ENCODE measurements around the gene DNM3.

The DNM3 gene

DNA sequence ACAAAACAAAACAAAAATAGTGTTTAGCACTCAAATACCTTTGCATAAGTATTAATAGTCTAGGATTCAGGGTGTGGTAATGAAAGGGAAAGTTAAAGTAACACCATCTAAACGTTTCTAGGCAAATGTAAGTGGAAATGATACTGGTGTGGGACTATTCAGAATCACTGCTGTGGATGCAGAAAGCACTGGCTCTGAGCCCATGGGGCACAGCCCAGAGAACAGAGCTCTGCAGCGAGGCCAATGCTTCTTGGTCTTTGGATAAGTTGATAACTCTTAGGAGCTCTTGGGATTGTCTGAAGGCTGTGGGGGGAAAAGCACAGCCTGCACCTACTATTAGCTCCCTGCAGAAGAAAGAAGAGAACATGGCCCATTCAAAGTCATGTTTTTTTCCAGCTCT lies 21.4 kb upstream of the DNM3 start:
- DNase-seq, result no peak

DNA sequence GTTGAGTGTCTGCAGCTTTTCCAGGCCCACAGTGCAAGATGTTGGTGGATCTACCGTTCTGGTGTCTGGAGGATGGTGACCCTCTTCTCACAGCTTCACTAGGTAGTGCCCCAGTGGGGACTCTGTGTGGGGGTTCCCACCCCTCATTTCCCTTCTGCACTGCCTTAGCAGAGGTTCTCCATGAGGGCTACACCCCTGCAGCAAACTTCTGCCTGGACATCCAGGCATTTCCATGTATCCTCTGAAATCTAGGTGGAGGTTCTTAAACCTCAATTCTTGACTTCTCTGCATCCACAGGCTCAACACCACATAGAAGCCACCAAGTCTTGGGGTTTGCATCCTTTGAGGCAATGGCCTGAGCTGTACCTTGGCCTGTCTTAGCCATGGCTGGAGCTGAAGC lies 14.3 kb upstream of the DNM3 start:
- DNase-seq, result no peak

DNA sequence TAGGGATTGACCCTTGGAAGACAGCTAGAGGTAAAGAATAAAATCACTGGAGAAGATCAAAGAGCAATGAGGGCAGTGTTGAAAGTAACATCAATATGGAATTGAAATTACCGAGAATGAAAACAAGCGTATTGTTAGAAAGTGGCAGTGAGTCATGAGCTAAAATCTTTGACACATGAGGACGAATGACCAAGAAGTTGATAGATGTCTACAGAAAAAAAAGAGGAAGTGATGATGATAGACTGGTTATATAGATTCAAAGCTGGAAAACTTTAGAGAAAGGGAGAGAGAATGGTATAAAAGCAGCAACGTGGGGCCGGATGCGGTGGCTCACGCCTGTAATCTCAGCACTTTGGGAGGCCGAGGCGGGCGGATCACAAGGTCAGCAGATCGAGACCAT lies 12.5 kb upstream of the DNM3 start:
- no peak for DNase-seq

DNA sequence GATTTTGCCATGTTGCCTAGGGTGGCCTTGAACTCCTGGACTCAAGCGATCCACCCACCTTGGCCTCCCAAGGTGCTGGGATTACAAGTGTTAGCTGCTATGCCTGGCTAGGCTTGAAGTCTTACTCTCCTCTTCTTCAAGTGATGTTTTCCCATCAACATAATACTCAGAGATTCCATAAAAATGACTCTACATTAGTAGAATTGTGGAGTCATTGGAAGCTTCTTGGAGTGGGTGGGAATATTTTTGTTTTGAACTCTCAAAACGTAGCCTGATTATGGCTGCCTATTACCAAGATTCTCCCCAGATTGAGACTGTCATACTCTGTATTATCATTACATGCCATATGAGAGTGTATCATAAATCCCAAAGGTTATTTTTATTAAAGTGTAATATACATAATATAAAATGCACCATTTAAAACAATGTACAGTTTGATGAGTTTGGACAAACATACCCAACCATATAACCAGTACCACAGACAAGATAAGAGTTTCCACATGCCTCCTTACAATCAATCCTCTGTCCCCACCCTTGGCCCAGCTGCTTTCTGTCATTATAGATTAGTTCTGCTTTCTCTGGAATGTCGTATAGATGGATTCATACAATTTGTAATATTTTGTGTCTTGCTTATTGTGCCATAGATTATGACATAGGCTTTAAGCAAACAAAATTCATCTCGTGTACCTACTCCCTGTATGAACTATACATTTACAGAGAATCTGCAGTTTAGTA lies 8.0 kb upstream of the DNM3 start:
- DNase-seq, result no peak

DNA sequence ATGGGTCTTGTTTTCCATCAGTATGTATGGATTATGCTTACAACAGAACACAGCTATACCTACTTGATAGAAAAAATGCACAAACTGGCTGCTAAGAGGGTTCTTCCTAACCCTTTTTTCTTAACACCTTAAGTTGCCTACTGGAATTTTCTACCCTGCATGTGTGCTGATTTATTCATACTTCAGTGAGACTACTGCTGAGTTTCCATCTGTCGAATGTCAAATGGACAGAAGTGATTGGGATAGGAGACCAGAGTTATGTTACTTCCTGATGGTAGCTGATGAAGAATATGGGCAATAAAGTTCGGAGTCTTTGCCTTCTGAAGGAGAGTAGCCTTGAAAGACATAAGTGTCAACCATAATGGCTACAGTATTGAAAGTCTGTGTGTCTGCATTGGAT lies 6.5 kb upstream of the DNM3 start:
- DNase-seq, result no peak

DNA sequence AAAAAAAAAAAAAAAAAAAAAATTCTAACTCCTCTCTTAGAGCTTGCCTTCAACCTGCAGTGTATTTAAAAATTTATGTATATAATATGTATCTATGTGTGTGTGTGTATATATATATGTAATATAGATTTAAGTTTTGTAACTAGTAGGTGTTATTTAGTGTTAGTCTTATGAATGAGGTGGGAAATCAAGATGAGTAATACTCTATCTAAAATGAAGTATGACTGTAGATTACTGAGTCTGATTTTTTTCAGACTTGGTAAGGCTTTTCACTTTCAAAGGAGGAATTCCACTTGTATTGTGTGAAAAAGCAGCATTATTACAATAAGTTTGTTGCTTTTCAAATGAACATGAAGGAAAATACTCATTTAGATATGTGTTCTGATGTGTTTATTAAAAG lies 5.4 kb upstream of the DNM3 start:
- no peak for DNase-seq

DNA sequence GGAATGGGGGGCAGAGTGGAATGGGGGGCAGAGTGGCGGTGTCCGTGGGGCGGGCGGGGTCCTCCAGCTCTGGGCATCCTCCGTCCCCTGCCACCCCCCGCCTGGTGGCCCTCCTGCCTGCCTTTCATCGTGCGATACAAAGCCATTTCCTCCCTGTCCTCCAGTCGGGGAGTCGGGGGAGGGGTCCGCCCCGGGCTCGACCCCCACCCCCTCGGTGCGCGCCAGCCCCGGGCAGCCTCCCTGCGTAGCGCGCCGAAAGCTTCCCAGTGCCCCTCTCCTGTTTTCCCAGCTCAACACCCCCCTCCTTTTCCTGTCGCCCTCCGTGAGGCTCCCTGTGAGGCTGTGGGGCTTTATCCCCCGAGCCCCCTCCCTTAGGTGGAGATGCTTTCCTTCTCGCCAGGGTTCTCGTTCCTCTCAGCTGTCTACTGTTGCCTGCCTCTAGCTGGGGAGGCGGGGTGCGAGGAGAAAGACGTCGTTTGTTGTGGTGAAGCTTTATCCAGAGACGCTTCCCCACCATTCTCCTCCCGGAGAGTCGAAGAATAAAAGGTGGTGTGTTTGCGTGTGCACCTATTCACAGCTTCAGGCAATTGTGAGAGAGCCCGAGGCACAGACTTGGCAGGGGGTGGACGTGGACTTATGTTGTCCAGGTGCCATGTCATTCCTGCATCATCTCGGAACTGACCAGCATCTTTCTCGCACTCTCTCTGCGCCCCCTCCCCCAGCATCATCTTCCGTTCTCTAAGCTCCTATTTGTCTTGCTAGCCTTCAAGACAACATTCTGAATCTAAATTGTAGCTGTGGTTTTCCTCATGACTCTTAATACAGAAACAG lies 848 bp downstream of the DNM3 start:
- no peak for DNase-seq

DNA sequence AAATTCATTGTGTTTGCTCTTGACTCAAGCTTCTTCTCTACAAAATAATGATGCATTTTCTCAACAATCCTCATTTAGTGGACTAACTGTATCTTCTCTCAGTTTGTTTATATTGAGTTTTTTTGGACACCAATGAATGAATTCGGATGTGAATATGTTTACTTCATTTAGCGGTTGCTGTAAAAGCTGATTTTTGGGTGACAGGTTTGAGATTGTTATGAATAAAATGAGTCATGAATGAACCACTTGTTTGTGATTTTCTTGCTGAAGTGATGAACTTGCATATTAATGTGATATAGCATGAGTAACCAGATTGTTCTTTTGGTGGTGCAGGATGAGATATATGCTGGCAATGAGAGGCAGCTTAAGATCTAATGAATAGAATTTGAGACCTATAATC lies 3.1 kb downstream of the DNM3 start:
- no peak for DNase-seq

DNA sequence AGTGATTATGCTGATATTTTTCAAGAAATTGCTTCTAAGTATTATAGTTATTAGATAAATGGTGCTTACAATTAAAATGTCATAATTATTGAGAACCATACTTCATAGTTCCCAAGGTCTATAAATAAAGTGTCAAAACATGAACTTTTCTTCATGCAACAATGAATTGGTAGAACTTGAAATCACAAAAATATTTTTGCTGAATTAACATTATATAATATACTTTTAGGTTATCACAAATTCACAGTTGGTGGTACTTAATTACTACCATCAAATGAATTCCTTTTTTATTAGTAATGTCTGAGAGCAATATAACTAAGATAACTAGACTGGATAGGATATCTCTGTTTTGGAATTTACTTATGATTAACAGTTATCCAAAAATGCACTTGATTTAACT lies 4.7 kb downstream of the DNM3 start:
- no peak for DNase-seq

DNA sequence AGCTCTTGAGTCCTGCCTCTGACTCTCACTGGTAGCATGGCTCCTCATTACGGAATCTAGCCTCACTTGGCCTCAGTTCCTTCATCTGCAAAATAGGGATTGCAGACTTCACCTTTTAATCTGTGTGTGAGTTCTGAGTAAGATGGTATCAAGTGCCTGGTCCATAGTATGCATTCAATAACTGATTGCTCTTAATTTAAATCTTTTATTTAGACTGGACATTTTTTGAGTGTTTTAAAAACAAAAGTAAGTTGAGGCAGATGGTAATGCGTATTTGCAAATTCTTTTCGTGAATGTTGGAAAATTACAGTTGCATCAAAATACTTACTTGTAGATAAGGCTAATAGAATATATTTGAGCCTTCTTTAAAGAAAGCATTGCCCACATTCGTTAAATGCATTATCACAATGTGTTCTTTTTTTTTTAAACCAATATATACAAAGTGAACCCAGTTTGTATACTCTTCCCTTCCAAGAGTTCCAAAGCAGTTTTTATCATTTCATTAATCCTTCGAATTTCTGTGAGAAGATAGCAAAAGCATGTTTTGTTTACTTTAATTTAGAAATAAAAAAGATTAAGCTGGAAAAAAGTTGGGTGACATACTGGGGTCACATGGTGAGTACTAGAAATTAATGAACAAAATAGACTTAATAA lies 8.1 kb downstream of the DNM3 start:
- no peak for DNase-seq

DNA sequence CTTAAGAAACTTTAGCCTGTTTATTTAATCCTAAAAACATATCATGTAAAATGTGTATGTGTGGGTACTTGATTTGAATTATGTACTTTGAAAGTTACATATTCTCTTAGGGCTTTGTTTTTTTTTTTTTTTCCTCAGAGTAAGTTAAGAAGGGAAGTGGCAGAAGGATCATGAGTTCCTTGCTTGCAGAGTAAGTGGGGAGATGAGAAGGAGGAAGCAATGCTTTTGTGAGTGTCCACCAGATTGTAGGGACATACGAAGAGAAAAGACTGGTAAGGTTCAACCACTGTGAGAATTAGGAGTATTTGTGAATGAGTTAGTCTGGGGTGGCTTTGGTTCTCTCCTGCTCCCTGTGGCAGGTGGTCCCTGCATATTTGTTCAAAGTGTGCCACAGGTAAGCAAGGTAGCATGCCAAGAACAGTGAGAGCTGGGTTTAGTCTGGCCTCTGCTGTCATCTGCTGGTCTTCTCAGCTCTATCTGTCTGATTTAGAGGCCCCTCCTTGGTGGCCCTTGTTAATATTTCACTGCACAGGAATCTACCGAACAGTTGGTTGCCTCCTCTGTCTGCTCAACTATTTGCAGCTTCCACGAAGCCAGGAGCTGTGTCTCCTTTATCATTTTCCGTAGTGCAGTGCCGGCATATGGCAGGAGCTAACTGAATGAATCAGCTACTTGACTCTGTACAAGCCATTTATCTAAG lies 9.5 kb downstream of the DNM3 start:
- no peak for DNase-seq

DNA sequence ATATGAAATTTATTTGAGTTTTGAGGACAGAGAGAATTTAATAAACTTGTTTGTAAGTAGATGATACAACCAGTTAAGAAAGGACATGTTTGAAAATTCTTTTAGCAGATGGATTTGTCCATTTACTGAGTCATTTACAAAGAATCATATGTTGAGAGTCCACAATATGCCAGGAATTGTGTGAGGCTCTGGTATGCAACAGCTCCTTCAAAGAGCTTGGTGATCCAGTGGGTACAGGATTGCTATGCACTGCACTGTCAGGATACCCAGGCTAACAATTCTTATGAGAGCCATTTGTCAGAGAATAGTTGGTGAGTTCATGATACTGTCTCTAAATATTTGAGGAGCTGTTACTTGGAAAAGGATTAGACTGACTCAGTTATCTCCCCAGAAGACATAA lies 11.0 kb downstream of the DNM3 start:
- no peak for DNase-seq

DNA sequence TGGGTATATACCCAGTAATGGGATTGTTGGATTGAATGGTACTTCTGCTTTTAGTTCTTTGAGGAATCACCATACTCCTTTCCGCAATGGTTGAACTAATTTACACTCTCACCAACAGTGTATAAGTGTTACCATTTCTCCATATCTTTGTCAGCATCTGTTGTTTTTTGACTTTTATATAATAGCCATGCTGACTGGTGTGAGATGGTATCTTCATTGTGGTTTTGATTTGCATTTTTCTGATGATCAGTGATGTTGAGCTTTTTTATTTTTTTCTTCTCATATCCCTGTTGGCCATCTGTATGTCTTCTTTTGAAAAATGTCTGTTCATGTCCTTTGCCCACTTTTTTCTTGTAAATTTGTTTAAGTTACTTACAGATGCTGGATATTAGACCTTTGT lies 14.1 kb downstream of the DNM3 start:
- DNase-seq, result no peak

DNA sequence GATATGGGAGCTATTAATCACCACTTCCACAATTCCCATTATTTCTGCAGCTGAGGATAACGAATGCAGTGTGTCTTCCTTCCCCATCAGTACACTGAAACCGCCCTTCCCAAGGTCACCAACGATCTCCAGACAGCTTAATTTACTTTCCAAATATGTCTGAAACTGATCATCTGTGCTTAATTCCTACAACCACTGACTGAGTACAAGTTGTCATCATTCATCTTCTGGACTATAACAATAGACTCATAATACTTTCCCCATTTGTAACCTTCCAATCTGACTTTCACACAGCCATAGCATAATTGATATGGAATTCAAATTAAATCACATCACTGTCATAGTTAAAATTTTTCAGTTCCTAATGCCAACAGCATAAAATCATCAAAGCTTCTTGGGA lies 17.4 kb downstream of the DNM3 start:
- no peak for DNase-seq

DNA sequence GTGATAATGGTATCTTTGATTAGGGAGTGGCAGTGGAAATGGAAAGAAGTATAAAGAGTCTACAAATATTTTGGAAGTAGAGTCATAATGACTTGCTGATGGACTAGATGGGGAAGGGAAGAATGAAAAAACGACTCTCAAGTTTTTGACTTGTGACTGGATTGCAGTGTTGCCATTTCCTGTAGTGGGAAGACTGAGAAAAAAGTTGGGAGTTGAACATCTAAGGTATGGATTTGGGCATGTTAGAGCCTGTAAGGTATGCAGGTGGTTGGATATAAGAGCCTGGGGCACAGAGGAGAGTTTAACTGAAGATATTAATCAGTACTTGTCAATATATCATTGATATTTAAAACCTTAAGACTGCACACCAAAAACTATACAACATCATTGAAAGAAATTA lies 19.4 kb downstream of the DNM3 start:
- DNase-seq, result no peak

DNA sequence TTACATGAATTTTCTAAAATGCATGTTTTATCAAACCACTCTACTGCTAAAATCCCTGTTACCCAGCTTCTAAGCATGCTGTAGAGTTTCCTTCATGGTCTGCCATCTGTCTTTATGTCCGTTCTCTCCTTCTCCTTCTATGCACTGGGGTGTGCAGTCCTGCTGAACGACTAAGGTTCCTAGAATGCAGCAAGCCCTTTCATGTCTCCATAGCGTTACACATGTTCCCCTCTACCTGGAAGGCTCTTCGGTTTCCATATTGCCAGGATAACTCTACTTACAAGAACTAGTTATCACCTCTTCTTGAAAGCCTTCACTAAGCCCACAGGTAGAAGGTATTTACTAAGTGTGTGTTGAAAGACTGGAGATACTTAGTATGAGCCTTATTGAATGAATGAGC lies 22.2 kb downstream of the DNM3 start:
- DNase-seq, result no peak

DNA sequence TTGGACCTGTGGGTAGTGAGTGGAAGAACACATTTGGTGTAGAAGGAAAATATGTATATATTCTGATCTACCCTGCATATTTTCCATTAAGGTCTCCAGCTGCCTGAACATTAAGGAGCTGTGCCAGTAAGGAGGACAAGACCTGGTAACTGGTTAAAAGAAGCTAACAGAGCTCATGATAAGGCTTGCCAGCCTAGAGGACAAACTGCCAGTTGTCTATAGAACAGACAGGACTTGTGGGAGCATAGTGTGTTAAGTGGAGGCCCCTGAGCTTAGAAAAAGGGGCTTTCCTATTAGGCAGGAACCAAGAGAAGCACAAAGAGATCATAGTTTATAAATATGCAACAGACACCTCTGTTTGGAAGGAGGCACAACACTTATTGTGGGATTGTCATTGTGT lies 23.0 kb downstream of the DNM3 start:
- DNase-seq, result no peak

DNA sequence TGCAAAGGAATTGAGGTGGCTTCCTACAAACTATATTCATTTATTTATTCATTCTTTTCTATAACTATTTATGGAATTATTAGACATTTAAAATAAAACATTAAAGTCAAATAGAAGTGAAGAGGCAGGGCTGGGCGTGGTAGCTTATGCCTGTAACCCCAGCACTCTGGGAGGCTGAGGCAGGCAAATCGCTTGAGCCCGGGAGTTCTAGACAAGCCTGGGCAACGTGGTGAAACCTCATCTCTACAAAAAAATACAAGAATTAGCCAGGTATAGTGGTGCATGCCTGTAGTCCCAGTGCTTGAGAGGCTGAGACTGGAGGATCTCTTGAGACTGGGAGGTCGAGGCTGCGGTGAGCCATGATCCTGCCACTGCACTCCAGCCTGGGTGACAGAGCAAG lies 23.8 kb downstream of the DNM3 start:
- DNase-seq, result no peak

DNA sequence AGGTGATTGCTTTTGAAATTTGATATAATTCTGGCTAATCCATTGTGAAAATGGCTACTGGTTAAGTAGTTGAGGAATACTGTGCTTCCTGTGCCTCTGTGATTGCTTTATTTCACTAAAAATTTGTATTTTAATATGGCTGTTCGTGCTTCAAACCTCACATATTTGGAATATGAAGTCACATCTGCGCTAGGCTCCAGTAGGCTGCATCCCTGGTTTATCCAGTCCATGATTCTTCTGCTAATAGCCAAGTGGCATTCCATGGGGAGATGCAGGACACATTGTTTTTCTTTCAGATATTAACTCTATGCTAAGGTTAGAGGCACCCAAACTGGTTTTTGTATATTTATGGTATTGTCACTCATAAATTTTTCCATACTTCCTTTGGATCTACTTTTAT lies 25.9 kb downstream of the DNM3 start:
- DNase-seq, result no peak

DNA sequence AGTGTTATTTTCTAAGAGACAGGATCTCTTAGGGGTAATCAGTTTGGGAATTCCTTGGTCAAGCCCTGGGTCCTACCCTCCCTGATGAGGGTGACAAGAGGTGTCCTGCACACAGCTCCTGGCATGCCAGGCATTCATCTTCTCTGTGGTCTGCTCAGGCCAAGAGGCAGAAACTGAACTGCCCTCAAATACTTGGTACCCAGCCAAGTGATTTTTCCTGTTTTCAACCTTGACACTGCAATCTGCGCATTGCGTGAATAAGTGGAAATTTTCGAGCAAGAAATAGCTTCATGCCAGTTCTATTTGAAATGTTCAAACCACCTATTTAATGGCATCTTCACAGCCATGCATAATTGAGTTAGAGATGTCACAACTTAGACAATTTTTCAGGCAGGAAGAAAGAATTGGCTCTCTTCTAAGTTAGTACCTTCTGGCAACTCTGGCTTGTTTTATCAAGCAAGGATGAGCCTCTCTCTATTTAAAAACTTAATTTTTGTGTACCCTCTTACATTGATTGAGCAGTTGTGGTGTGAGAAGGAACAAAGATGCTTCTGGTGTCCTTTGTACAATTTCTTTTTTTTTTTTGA lies 27.0 kb downstream of the DNM3 start:
- DNase-seq, result no peak

DNA sequence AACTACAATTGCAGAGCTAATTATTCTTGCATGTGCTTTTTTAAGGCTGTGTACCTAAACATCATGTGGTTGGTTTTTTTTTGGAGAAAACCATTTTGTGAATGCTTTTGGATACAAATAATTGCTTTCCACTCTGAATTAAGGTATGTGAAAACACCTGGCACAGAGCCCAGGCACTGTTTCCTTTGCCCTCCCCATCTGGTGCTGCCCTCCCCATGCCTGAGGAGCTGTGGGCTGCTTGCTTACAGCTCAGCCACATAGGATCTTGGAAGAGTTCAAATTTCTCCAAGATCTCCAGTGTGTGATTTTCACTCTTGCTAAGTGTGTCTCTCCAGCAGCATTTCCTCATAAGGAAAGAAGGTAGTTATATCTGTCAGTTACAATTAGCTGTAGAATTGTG lies 27.8 kb downstream of the DNM3 start:
- no peak for DNase-seq

DNA sequence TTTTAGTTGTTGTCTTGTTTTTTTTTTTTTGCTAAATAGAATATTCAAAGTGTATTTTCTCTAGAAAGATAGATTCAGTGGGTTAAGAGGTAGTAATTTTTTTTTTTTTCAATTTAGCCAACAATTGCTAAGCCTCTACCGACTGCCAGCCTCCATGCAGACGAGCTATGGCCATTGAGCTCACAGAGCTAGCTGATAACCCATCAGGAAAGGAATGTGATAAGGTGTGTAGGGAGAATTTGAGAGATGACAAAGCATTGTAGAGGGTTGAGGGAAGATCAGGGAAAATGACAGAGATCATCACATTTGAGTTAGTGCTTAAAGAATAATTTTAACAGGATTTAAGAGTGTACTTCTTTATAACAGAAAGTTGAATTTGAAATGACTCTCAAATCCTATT lies 30.6 kb downstream of the DNM3 start:
- DNase-seq, result no peak

DNA sequence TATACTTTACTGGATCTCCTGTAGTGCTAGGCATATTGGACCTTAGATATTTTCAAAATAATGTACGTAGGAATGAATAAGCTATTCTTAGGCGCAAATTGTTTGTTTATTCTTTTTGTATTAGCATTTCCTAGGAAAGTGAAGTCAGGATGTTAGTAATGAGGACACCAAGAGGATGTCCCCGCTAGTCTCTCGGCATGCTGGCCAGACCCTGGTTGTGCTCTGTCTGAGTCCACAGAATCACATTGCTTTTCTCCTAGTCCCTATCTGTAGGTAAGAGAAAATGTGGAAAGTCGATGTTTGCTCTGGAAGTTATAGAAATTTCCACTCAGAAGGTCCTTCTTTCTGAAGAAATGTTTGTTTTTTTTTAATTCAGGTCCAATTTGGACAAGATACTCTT lies 31.1 kb downstream of the DNM3 start:
- DNase-seq, result no peak

Data from GOT3 (cell line).